Esophagus squamous epithelium (tissue), 4 donors: ENCODE measurements around the gene SLC2A5.

Experiments used
- POLR2A ChIP-seq, 4 donors: fragments of 450-650 bp; IDR thresholded peaks; one replicate each; pipeline ENCODE4 v1.6.1; 2017; ENCODE audit warnings: antibody characterized with exemption in 4 of 4, mild to moderate bottlenecking in 4 of 4, moderate library complexity in 3 of 4
- TF ChIP-seq, protein P1 (sequence below), 6 experiments: fragments of 450-650 bp in 4 of 6; fragments of 200-600 bp in 2 of 6; sonication (generic) in 2 of 6; IDR thresholded peaks; one replicate each; pipeline ENCODE4 v1.5.1; 2016 to 2019; ENCODE audit warnings: antibody characterized with exemption in 6 of 6, mild to moderate bottlenecking in 4 of 6, moderate library complexity in 4 of 6

DNA sequence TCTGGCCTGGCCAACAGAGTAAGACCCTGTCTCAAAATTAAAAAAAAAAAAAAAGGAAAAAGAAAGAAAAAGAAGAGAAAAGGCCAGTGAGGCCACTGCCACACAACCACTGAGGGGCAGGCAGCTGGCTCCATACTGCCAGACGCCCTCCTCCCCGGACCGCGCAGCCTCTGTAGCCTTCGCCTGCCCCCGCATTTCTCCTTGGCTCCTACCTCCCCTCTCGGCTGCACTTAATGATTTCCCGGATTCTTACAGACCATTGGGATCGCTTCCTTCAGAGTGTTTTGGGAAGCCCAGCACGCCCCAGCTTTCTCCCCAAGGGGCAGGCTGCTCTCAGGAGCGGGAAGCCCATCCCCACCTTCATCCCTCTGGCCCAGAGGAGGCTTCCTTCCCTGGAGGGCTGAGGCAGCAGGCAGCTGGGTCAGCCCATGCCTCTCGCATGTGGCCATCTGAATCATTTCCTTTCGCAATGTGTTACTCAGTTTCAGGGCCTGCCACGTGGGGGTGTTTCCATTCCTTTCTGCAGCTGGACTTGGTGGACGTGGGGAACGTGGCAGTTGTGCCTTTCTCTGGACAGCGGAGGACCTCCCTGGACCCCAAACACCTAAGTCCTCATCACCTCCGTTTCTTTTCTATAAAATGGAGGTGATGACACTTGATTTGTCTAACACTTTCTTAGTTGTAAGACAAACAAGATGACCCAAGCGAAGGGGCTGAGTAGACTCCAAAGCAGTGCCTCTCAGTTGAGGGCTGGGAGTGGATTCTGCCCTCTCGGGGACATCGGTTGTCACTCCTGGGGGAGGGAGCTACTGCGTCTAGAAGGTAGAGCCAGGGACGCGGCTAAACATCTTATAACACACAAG is 2.3 kb downstream of the SLC2A5 start:
- TF ChIP-seq POLR2A (IDR thresholded peaks at IDR 0.05): no peak
- TF ChIP-seq, protein P1, sequence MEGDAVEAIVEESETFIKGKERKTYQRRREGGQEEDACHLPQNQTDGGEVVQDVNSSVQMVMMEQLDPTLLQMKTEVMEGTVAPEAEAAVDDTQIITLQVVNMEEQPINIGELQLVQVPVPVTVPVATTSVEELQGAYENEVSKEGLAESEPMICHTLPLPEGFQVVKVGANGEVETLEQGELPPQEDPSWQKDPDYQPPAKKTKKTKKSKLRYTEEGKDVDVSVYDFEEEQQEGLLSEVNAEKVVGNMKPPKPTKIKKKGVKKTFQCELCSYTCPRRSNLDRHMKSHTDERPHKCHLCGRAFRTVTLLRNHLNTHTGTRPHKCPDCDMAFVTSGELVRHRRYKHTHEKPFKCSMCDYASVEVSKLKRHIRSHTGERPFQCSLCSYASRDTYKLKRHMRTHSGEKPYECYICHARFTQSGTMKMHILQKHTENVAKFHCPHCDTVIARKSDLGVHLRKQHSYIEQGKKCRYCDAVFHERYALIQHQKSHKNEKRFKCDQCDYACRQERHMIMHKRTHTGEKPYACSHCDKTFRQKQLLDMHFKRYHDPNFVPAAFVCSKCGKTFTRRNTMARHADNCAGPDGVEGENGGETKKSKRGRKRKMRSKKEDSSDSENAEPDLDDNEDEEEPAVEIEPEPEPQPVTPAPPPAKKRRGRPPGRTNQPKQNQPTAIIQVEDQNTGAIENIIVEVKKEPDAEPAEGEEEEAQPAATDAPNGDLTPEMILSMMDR (IDR thresholded peaks at IDR 0.05): no peak
